GM21717 (cell line): ENCODE results near the gene EPB41L3.

ENCODE experiments used
- ATAC-seq: cut with Tn5 transposase; IDR thresholded peaks from one replicate; pipeline ENCODE4 v1.9.1; 2021; ENCODE audit warnings: mild to moderate bottlenecking, moderate library complexity; ENCODE audit not compliant: unreplicated experiment

Gene EPB41L3

GRCh38 chr18:5456577-5457461 is 87.0 kb downstream of the EPB41L3 start:
- ATAC-seq, result no peak

GRCh38 chr18:5455674-5456073 is 88.1 kb downstream of the EPB41L3 start:
- no peak for ATAC-seq

GRCh38 chr18:5452943-5453443 is 90.8 kb downstream of the EPB41L3 start:
- no peak for ATAC-seq

GRCh38 chr18:5451871-5452270 is 91.9 kb downstream of the EPB41L3 start:
- ATAC-seq, result no peak

- ATAC-seq, result no peak
These were observed 92.6 kb downstream of the EPB41L3 start for GRCh38 chr18:5451150-5451549.

GRCh38 chr18:5449858-5450509 is 93.8 kb downstream of the EPB41L3 start:
- no peak for ATAC-seq

- ATAC-seq, result no peak
These were observed 96.4 kb downstream of the EPB41L3 start for GRCh38 chr18:5447442-5447841.

- no peak for ATAC-seq
These were observed 99.0 kb downstream of the EPB41L3 start for GRCh38 chr18:5444847-5445246.

- ATAC-seq, result no peak
These were observed 99.5 kb downstream of the EPB41L3 start for GRCh38 chr18:5444269-5444668.

GRCh38 chr18:5439986-5440696 is 103.7 kb downstream of the EPB41L3 start:
- ATAC-seq, result no peak

GRCh38 chr18:5434425-5434824 is 109.4 kb downstream of the EPB41L3 start:
- ATAC-seq, result no peak

GRCh38 chr18:5431836-5432575 is 111.8 kb downstream of the EPB41L3 start:
- ATAC-seq, result no peak

- ATAC-seq, result no peak
These were observed 113.7 kb downstream of the EPB41L3 start for GRCh38 chr18:5430131-5430530.

GRCh38 chr18:5429681-5430080 is 114.1 kb downstream of the EPB41L3 start:
- ATAC-seq, result no peak

- no peak for ATAC-seq
These were observed 118.1 kb downstream of the EPB41L3 start for GRCh38 chr18:5425721-5426120.

GRCh38 chr18:5424903-5425664 is 118.7 kb downstream of the EPB41L3 start:
- ATAC-seq, result no peak

- no peak for ATAC-seq
These were observed 121.2 kb downstream of the EPB41L3 start for GRCh38 chr18:5422626-5423025.

GRCh38 chr18:5421981-5422380 is 121.8 kb downstream of the EPB41L3 start:
- ATAC-seq, result no peak

- no peak for ATAC-seq
These were observed 122.9 kb downstream of the EPB41L3 start for GRCh38 chr18:5420906-5421305.

- no peak for ATAC-seq
These were observed 124.2 kb downstream of the EPB41L3 start for GRCh38 chr18:5419601-5420000.
